K562 (cell line): ENCODE data around the gene FAM83E. TPM values are rescaled to one million over a fixed set of nuclear protein-coding genes. Genes with fewer than 3 reads are reported as not detected.

Experiments used
- BCOR ChIP-seq: fragments of 450-650 bp; IDR thresholded peaks from 2 replicates; pipeline ENCODE4 v1.6.1; 2016
- BMI1 ChIP-seq: fragments of 150-350 bp; IDR thresholded peaks from 2 replicates; pipeline ENCODE4 v1.6.1; 2014; ENCODE audit warnings: low read length
- EP300 ChIP-seq: IDR thresholded peaks from 2 replicates; pipeline ENCODE4 v1.6.1; 2012; ENCODE audit warnings: low read length, improper control_type of control experiment
- EZH2 ChIP-seq: IDR thresholded peaks from 2 replicates; pipeline ENCODE4 v1.6.1; 2012; ENCODE audit warnings: low read depth, mild to moderate bottlenecking, inconsistent platforms, low read length, borderline replicate concordance
- FOSL1 ChIP-seq: fragments of 200-800 bp; sonication (Bioruptor generic); conservative IDR thresholded peaks from 2 replicates; pipeline ENCODE4 v1.6.1; 2016; ENCODE audit warnings: missing genetic modification characterization, missing compliant biosample characterization
- HCFC1 ChIP-seq: IDR thresholded peaks from 2 replicates; pipeline ENCODE4 v1.6.1; 2012; ENCODE audit warnings: low read depth, low read length, improper control_type of control experiment
- LARP7 ChIP-seq: fragments of 450-650 bp; IDR thresholded peaks from 2 replicates; pipeline ENCODE4 v1.6.1; 2016
- MCM7 ChIP-seq, 2 experiments: fragments of 450-650 bp; IDR thresholded peaks; 2 replicates each; pipeline ENCODE4 v1.6.1; 2016 to 2018
- NONO ChIP-seq, 2 experiments: fragments of 200-400 bp in 1 of 2; fragments of 450-650 bp in 1 of 2; formaldehyde crosslinking in 1 of 2; IDR thresholded peaks; 2 replicates each; pipeline ENCODE4 v1.6.1; 2017; ENCODE audit warnings: low read depth in 2 of 2, mild to moderate bottlenecking in 2 of 2, moderate library complexity in 2 of 2, low read length in 1 of 2
- PTRF ChIP-seq: fragments of 450-650 bp; IDR thresholded peaks from 2 replicates; pipeline ENCODE4 v1.6.1; 2016; ENCODE audit warnings: mild to moderate bottlenecking, missing genetic modification characterization, missing compliant biosample characterization
- RBM17 ChIP-seq: fragments of 200-400 bp; formaldehyde crosslinking; IDR thresholded peaks from 2 replicates; pipeline ENCODE4 v1.6.1; 2017; ENCODE audit warnings: low read depth, mild to moderate bottlenecking, low read length, borderline replicate concordance
- RBM22 ChIP-seq: fragments of 200-400 bp; formaldehyde crosslinking; IDR thresholded peaks from 2 replicates; pipeline ENCODE4 v1.6.1; 2018; ENCODE audit warnings: low read length, low read depth; ENCODE audit not compliant: poor library complexity, severe bottlenecking
- SMARCA5 ChIP-seq: fragments of 450-650 bp; IDR thresholded peaks from 2 replicates; pipeline ENCODE4 v1.6.1; 2016
- TAF15 ChIP-seq: fragments of 200-400 bp; formaldehyde crosslinking; IDR thresholded peaks from 2 replicates; pipeline ENCODE4 v1.6.1; 2017; ENCODE audit warnings: mild to moderate bottlenecking, low read depth, low read length, moderate library complexity
- ZNF232 ChIP-seq: sonication (generic); formaldehyde crosslinking; IDR thresholded peaks from 2 replicates; pipeline ENCODE4 v1.8.0; 2022; ENCODE audit warnings: mild to moderate bottlenecking, missing genetic modification reagents
- ZNF444 ChIP-seq: fragments of 250-450 bp; sonication (Bioruptor Pico); IDR thresholded peaks from 2 replicates; pipeline ENCODE4 v1.4.0; 2020; ENCODE audit warnings: mild to moderate bottlenecking, moderate library complexity
- ZNF586 ChIP-seq: fragments of 450-650 bp; formaldehyde crosslinking; conservative IDR thresholded peaks from 2 replicates; pipeline ENCODE4 v1.4.0; 2020; ENCODE audit warnings: mild to moderate bottlenecking, moderate library complexity
- ZNF764 ChIP-seq: fragments of 250-450 bp; sonication (Bioruptor Pico); IDR thresholded peaks from 2 replicates; pipeline ENCODE4 v1.4.0; 2020; ENCODE audit warnings: low read depth, mild to moderate bottlenecking, moderate library complexity
- polyA plus RNA-seq, 8 experiments: library from polyadenylated mRNA; depleted of rRNA in 4 of 8; stranded (reverse) in 5 of 8; unstranded in 3 of 8; fragments of >200 nt; fragmentation: Nextera tagmentation in 2 of 8; fragmentation: Illumina TruSeq in 1 of 8; extraction: Ambion mirVana in 2 of 8; extraction: Trizol in 1 of 8; gene quantifications; 2 replicates each; pipeline versions ENCODE4 v1.2.1 to v1.2.3, GENCODE V29; 2011 to 2014; ENCODE audit warnings: inconsistent platforms in 1 of 8, missing spikeins in 1 of 8
- total RNA-seq, 7 experiments: library from RNA; depleted of rRNA in 6 of 7; stranded (reverse); fragments of >200 nt in 6 of 7; fragmentation: Illumina TruSeq in 2 of 7; extraction: Trizol in 2 of 7; gene quantifications; 2 replicates each; pipeline versions ENCODE4 v1.2.1 to v1.2.3, GENCODE V29; 2011 to 2021; ENCODE audit warnings: low replicate concordance in 1 of 7
- TF ChIP-seq, protein P1 (sequence below): fragments of 250-450 bp; sonication (Bioruptor Pico); IDR thresholded peaks from 2 replicates; pipeline ENCODE4 v1.8.0; 2022; ENCODE audit warnings: moderate library complexity, mild to moderate bottlenecking, inconsistent platforms
- TF ChIP-seq, protein P2 (sequence below): fragments of 250-450 bp; sonication (Bioruptor Pico); IDR thresholded peaks from 2 replicates; pipeline ENCODE4 v1.9.0; 2021; ENCODE audit warnings: mild to moderate bottlenecking
- TF ChIP-seq, protein P3 (sequence below): fragments of 450-650 bp; formaldehyde crosslinking; IDR thresholded peaks from 2 replicates; pipeline ENCODE4 v1.4.0; 2020; ENCODE audit warnings: mild to moderate bottlenecking, mixed read lengths

Gene FAM83E
- total and polyA plus RNA-seq, 9 of the 15 experiments (the other 6 are each of a cell fraction or from before 2014, with no cell fraction given): 0.15 to 0.87 (median 0.29) TPM; not detected in 4

DNA sequence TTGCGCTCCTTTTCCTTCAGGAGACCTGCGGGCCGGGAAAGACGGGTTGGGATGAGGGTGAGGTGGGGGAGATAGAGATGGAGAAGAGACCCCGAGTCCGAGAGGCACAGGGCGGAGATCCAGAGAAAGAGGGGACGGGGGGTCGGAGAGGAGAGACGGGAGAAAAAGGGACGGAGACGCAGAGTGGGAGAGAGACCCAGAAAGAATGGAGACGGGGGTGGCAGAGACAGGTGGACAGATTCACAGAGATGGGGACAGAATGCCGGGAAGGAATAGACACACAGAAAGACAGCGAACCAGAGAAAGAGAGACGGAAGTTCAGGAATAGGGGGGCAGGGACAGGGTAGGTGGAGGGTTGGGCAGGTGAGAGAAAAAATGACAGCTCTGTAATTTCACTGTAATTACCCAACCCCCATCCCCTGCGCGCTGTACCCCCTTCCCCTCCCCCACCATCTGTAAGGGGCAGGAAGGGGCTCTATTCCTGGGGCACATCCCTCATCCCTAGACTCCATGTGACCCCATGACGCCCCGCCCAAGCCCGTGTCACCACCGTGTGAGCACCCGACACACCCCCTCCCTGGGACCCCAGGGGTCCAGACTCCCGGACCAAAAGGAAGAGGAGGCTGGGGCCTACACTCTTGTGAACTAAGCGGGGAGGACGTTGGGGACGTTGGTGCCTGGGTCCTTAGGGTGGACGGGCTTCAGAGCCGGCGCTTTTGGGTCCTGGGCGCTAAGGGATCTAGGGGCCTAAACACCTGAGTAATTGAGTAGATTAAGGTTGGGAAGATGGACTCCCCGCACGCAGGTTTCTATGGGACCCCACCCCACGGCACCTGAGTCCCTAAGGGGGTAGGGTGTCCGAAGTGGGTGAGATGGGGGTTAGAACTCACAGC is 21.3 kb upstream of the FAM83E start (continued):
- TF ChIP-seq, protein P1, sequence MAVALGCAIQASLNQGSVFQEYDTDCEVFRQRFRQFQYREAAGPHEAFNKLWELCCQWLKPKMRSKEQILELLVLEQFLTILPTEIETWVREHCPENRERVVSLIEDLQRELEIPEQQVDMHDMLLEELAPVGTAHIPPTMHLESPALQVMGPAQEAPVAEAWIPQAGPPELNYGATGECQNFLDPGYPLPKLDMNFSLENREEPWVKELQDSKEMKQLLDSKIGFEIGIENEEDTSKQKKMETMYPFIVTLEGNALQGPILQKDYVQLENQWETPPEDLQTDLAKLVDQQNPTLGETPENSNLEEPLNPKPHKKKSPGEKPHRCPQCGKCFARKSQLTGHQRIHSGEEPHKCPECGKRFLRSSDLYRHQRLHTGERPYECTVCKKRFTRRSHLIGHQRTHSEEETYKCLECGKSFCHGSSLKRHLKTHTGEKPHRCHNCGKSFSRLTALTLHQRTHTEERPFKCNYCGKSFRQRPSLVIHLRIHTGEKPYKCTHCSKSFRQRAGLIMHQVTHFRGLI (CRISPR knock-in tag): no peak
- TF ChIP-seq EZH2: no peak
- no peak for TF ChIP-seq FOSL1 (tag)
- TF ChIP-seq ZNF444 (CRISPR knock-in tag): no peak
- TF ChIP-seq BMI1: no peak
- no peak for TF ChIP-seq ZNF764 (CRISPR knock-in tag)
- TF ChIP-seq SMARCA5: 0 out of 2 replicates have a peak, but pooled peaks have one; percentile 45
- TF ChIP-seq ZNF232 (CRISPR knock-in tag): no peak
- TF ChIP-seq RBM17: no peak
- TF ChIP-seq, protein P2, sequence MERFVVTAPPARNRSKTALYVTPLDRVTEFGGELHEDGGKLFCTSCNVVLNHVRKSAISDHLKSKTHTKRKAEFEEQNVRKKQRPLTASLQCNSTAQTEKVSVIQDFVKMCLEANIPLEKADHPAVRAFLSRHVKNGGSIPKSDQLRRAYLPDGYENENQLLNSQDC: no peak
- no peak for TF ChIP-seq RBM22
- no peak for TF ChIP-seq MCM7 (IDR thresholded peaks at IDR 0.05)
- no peak for TF ChIP-seq TAF15
- no peak for TF ChIP-seq ZNF586 (CRISPR knock-in tag)
- TF ChIP-seq LARP7: 0 out of 2 replicates have a peak, but pooled peaks have one; percentile 72
- TF ChIP-seq, protein P3, sequence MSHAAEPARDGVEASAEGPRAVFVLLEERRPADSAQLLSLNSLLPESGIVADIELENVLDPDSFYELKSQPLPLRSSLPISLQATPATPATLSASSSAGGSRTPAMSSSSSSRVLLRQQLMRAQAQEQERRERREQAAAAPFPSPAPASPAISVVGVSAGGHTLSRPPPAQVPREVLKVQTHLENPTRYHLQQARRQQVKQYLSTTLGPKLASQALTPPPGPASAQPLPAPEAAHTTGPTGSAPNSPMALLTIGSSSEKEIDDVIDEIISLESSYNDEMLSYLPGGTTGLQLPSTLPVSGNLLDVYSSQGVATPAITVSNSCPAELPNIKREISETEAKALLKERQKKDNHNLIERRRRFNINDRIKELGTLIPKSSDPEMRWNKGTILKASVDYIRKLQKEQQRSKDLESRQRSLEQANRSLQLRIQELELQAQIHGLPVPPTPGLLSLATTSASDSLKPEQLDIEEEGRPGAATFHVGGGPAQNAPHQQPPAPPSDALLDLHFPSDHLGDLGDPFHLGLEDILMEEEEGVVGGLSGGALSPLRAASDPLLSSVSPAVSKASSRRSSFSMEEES (CRISPR knock-in tag): no peak
- TF ChIP-seq NONO (IDR thresholded peaks at IDR 0.05; ENCODE audit: low read depth in 2 of 2, low read length in 1 of 2): no peak
- no peak for TF ChIP-seq HCFC1
- 0 out of 2 replicates have a peak, but pooled peaks have one; percentile 20 for TF ChIP-seq BCOR
- TF ChIP-seq PTRF (tag): no peak
- no peak for TF ChIP-seq EP300
